ENCODE results near the gene SPRING1.

The SPRING1 gene, protein sequence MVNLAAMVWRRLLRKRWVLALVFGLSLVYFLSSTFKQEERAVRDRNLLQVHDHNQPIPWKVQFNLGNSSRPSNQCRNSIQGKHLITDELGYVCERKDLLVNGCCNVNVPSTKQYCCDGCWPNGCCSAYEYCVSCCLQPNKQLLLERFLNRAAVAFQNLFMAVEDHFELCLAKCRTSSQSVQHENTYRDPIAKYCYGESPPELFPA

GRCh38 chr12:116737774-116738657 is at the start of gene SPRING1, which contains the start of gene RNFT2:
Gene SPRING1, minus strand, starts transcription at chr12:116738069. Its CDS starts 169 bp downstream, at chr12:116737900.
Gene RNFT2, plus strand, starts transcription at chr12:116738315. Its CDS starts 2,183 bp downstream, at chr12:116740498.
- ATAC-seq (replicated peaks; ENCODE audit: extremely low read depth, poor library complexity, severe bottlenecking), result peak; percentile 97
- Mint-ChIP-seq H3K4me3 (peak within 1 kb of the TSS; percentile 97), H3K4me1 (peaks cover 38% of the 10 kb centered on the region), H3K9me3 (no peaks in the 10 kb centered on the region), H3K36me3 (ENCODE audit: insufficient read depth) (peaks cover 22% of the 10 kb centered on the region), H3K27me3 (no peaks in the 10 kb centered on the region), H3K27ac (ENCODE audit: low read depth) (peak within 1 kb of the TSS; percentile 91)
- peak; percentile 96 to 98 for DNase-seq (ENCODE audit: low spot score in 2 of 2)

GRCh38 chr12:116784238-116784612 is 46.4 kb upstream of the SPRING1 start:
- no peak for ATAC-seq (replicated peaks; ENCODE audit: extremely low read depth, poor library complexity, severe bottlenecking)

GRCh38 chr12:116783525-116784237 is 45.8 kb upstream of the SPRING1 start:
- H3K27ac Mint-ChIP-seq (ENCODE audit: low read depth), result no peak overlapping the region

More at GRCh38 chr12:116784238-116784612, 46.4 kb upstream of the SPRING1 start:
- no peak for DNase-seq (ENCODE audit: low spot score in 2 of 2)
- H3K4me3 Mint-ChIP-seq, result no peak overlapping the region
- H3K27me3 Mint-ChIP-seq, result no peaks in the 10 kb centered on the region
- H3K36me3 Mint-ChIP-seq (ENCODE audit: insufficient read depth), result peaks cover 1% of the 10 kb centered on the region
- H3K4me1 Mint-ChIP-seq, result no peaks in the 10 kb centered on the region
- H3K27ac Mint-ChIP-seq (ENCODE audit: low read depth), result no peak overlapping the region
- H3K9me3 Mint-ChIP-seq, result no peaks in the 10 kb centered on the region

DNA sequence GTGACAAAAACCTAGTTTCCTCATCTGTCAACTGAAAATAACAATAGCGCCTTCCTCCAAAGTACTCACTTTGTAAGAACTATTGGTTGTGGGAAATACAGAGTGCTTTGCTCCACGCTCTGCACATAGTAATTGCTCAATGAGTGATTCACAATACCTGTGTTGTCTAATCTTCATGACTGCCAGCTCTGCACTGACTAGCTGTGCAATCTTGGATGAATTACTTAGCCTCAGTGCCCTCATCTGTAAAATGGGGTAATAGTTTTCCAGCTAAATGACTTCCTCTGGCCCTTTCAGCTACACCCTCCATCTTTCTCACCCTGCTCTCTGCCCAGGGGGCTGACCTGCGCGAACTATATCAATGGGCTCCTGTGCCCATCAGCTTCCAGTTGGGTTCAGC is 43.1 kb upstream of the SPRING1 start:
- ATAC-seq (replicated peaks; ENCODE audit: extremely low read depth, poor library complexity, severe bottlenecking) (no peak), DNase-seq (ENCODE audit: low spot score in 2 of 2) (no peak)
- Mint-ChIP-seq H3K4me3 (no peak overlapping the region), H3K27me3 (no peaks in the 10 kb centered on the region), H3K36me3 (ENCODE audit: insufficient read depth) (peaks cover 1% of the 10 kb centered on the region), H3K27ac (ENCODE audit: low read depth) (no peak overlapping the region), H3K4me1 (no peaks in the 10 kb centered on the region), H3K9me3 (no peaks in the 10 kb centered on the region)

More at GRCh38 chr12:116783525-116784237, 45.8 kb upstream of the SPRING1 start:
- Mint-ChIP-seq H3K9me3 (no peaks in the 10 kb centered on the region), H3K4me3 (no peak overlapping the region), H3K27me3 (no peaks in the 10 kb centered on the region), H3K4me1 (no peaks in the 10 kb centered on the region), H3K36me3 (ENCODE audit: insufficient read depth) (peaks cover 1% of the 10 kb centered on the region)
- ATAC-seq (replicated peaks; ENCODE audit: extremely low read depth, poor library complexity, severe bottlenecking) (no peak), DNase-seq (ENCODE audit: low spot score in 2 of 2) (no peak)

- ATAC-seq (replicated peaks; ENCODE audit: extremely low read depth, poor library complexity, severe bottlenecking) (no peak), DNase-seq (ENCODE audit: low spot score in 2 of 2) (no peak)
- Mint-ChIP-seq H3K36me3 (ENCODE audit: insufficient read depth) (no peaks in the 10 kb centered on the region), H3K4me3 (no peak overlapping the region), H3K27me3 (no peaks in the 10 kb centered on the region), H3K9me3 (no peaks in the 10 kb centered on the region), H3K27ac (ENCODE audit: low read depth) (no peak overlapping the region), H3K4me1 (no peaks in the 10 kb centered on the region)
These were observed 41.7 kb upstream of the SPRING1 start for GRCh38 chr12:116779597-116779996.

DNA sequence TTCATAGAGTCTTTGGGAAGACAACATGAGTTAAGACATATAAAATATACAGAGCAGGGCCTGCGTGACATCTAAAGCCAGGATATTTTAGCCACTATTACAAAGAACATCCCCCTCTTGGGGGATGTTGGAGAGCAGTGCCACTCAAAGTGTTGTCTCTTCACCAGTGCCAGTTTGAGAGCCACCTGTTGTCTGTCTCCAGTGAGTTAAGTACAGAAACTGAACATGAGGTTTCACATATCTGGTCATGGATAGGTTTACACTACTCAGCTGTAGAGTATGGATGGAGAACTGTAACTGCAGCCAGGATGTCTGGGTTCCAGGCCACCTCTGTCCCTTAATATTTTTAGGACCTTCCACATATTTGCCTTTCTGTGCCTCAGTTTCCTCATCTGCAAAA is 39.4 kb upstream of the SPRING1 start:
- Mint-ChIP-seq H3K36me3 (ENCODE audit: insufficient read depth) (no peaks in the 10 kb centered on the region), H3K9me3 (no peaks in the 10 kb centered on the region), H3K4me1 (no peaks in the 10 kb centered on the region), H3K27ac (ENCODE audit: low read depth) (no peak overlapping the region), H3K4me3 (no peak overlapping the region), H3K27me3 (no peaks in the 10 kb centered on the region)
- no peak for DNase-seq (ENCODE audit: low spot score in 2 of 2)
- no peak for ATAC-seq (replicated peaks; ENCODE audit: extremely low read depth, poor library complexity, severe bottlenecking)

DNA sequence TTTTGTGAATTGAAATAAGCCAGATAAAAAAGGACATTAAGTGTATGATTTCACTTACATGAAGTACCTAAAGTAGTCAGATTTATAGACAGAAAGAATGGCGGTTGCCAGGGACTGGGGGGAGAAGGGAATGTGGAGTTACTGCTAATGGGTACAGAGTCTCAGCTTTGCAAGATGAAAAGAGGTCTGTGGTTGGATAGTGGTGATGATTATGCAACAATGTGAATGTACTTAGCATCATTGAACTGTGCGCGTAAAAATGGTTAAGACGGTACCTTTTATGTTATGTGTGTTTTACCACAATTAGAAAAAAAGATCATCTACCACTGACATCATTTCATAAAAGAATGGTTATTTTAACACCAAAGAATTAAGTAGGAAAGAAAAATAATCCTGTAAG is 36.2 kb upstream of the SPRING1 start:
- Mint-ChIP-seq H3K36me3 (ENCODE audit: insufficient read depth) (no peaks in the 10 kb centered on the region), H3K4me1 (no peaks in the 10 kb centered on the region), H3K4me3 (no peak overlapping the region), H3K27me3 (no peaks in the 10 kb centered on the region), H3K27ac (ENCODE audit: low read depth) (no peak overlapping the region), H3K9me3 (no peaks in the 10 kb centered on the region)
- no peak for ATAC-seq (replicated peaks; ENCODE audit: extremely low read depth, poor library complexity, severe bottlenecking)
- DNase-seq (ENCODE audit: low spot score in 2 of 2), result no peak

DNA sequence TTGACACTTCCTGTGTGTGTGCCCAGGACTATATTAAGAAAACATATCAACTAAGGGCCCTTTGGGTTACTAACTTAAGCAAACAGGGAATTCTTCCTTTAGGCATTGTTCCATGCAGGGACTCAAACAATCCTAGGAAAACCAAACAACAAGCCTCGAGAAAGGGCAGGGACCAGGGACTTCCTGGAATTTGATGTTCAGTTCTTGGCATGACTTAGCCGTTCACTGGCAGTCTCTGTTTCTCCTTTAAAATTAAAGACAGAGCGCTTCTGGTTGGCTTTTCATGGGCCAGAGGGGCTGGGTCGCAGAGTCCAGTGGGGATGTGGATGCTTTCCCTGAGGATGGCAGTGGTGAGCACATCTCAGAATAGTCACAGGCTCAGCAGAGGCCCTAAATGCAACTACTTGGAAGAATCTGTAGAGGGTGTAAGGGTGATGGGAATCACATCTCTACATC is 35.4 kb upstream of the SPRING1 start:
- H3K4me3 Mint-ChIP-seq, result no peak overlapping the region
- no peaks in the 10 kb centered on the region for H3K36me3 Mint-ChIP-seq (ENCODE audit: insufficient read depth)
- DNase-seq (ENCODE audit: low spot score in 2 of 2), result no peak
- no peaks in the 10 kb centered on the region for H3K27me3 Mint-ChIP-seq
- H3K4me1 Mint-ChIP-seq, result no peaks in the 10 kb centered on the region
- no peak for ATAC-seq (replicated peaks; ENCODE audit: extremely low read depth, poor library complexity, severe bottlenecking)
- H3K9me3 Mint-ChIP-seq, result no peaks in the 10 kb centered on the region
- H3K27ac Mint-ChIP-seq (ENCODE audit: low read depth), result no peak overlapping the region

DNA sequence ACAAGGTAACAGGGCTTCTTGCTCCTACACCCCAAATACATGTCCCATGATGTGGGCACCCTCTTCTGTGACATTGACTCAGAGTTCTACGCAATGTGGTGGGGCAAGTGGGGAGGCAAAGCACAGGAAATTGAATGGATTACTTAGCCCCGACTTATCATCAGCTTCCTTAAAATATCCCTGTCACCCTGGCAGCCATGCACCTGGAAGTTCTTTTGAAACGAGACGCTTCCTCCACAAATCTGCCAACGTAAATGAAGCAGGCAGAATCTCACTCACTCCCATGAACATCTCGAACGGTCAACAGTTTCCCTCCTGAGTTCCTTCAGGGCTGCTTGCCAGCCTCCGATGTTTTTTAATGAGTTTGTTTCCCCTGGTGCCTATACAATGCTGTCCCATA is 33.8 kb upstream of the SPRING1 start:
- H3K4me3 Mint-ChIP-seq, result no peak overlapping the region
- H3K36me3 Mint-ChIP-seq (ENCODE audit: insufficient read depth), result peaks cover 2% of the 10 kb centered on the region
- no peaks in the 10 kb centered on the region for H3K4me1 Mint-ChIP-seq
- H3K27me3 Mint-ChIP-seq, result no peaks in the 10 kb centered on the region
- no peaks in the 10 kb centered on the region for H3K9me3 Mint-ChIP-seq
- DNase-seq (ENCODE audit: low spot score in 2 of 2) (no peak), ATAC-seq (replicated peaks; ENCODE audit: extremely low read depth, poor library complexity, severe bottlenecking) (no peak)
- no peak overlapping the region for H3K27ac Mint-ChIP-seq (ENCODE audit: low read depth)

DNA sequence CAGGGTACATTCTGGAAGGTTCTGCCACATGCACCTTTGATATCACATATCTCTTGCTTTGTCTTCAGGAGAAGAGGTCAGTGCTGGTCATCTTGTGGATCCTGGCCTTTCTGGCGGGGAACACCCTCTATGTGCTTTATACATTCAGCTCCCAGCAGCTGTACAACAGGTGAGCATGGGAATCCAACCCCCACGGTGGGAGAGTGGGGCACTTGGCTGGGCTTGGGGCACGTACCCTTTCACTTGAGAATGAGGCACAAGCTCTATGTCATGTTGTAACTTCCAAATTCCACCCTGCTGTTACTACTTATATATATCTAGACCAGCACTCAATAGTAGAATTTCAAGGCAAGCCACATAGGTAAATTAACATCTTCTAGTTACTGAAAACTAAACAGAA is 28.9 kb upstream of the SPRING1 start:
- Mint-ChIP-seq H3K27me3 (no peaks in the 10 kb centered on the region), H3K4me1 (no peaks in the 10 kb centered on the region), H3K36me3 (ENCODE audit: insufficient read depth) (peaks cover 2% of the 10 kb centered on the region), H3K4me3 (no peak overlapping the region), H3K9me3 (no peaks in the 10 kb centered on the region), H3K27ac (ENCODE audit: low read depth) (no peak overlapping the region)
- no peak for DNase-seq (ENCODE audit: low spot score in 2 of 2)
- ATAC-seq (replicated peaks; ENCODE audit: extremely low read depth, poor library complexity, severe bottlenecking), result no peak

- Mint-ChIP-seq H3K27me3 (no peaks in the 10 kb centered on the region), H3K4me3 (no peak overlapping the region), H3K9me3 (no peaks in the 10 kb centered on the region), H3K27ac (ENCODE audit: low read depth) (no peak overlapping the region), H3K4me1 (no peaks in the 10 kb centered on the region), H3K36me3 (ENCODE audit: insufficient read depth) (peaks cover 4% of the 10 kb centered on the region)
- ATAC-seq (replicated peaks; ENCODE audit: extremely low read depth, poor library complexity, severe bottlenecking) (no peak), DNase-seq (ENCODE audit: low spot score in 2 of 2) (no peak)
These were observed 28.4 kb upstream of the SPRING1 start for GRCh38 chr12:116766285-116766684.

- no peak overlapping the region for H3K4me3 Mint-ChIP-seq
- H3K4me1 Mint-ChIP-seq, result no peaks in the 10 kb centered on the region
- no peak overlapping the region for H3K27ac Mint-ChIP-seq (ENCODE audit: low read depth)
- no peak for ATAC-seq (replicated peaks; ENCODE audit: extremely low read depth, poor library complexity, severe bottlenecking)
- no peaks in the 10 kb centered on the region for H3K27me3 Mint-ChIP-seq
- no peak for DNase-seq (ENCODE audit: low spot score in 2 of 2)
- H3K36me3 Mint-ChIP-seq (ENCODE audit: insufficient read depth), result peaks cover 4% of the 10 kb centered on the region
- no peaks in the 10 kb centered on the region for H3K9me3 Mint-ChIP-seq
These were observed 27.4 kb upstream of the SPRING1 start for GRCh38 chr12:116765271-116765670.
